SK-N-SH (cell line): Measurements from ENCODE around the gene DNAJA3.

Source experiments
- EZH2phosphoT487 ChIP-seq: fragments of 200-600 bp; sonication (generic); IDR thresholded peaks from 2 replicates; pipeline ENCODE4 v1.6.1; 2017; ENCODE audit warnings: low read depth, mixed run types, mild to moderate bottlenecking, antibody characterized with exemption, moderate library complexity, borderline replicate concordance
- FOXJ3 ChIP-seq: sonication (generic); formaldehyde crosslinking; IDR thresholded peaks from 2 replicates; pipeline ENCODE4 v1.5.1; 2020; ENCODE audit warnings: mild to moderate bottlenecking, missing genetic modification reagents
- FOXM1 ChIP-seq: IDR thresholded peaks from 2 replicates; pipeline ENCODE4 v1.4.0; 2012; ENCODE audit warnings: low read depth, mild to moderate bottlenecking
- GABPA ChIP-seq: IDR thresholded peaks from 2 replicates; pipeline ENCODE4 v1.4.0; 2012; ENCODE audit warnings: low read depth, mild to moderate bottlenecking
- GATA2 ChIP-seq: sonication (generic); formaldehyde crosslinking; IDR thresholded peaks from 2 replicates; pipeline ENCODE4 v1.5.0; 2020; ENCODE audit warnings: mild to moderate bottlenecking, missing genetic modification reagents
- JUND ChIP-seq: IDR thresholded peaks from 2 replicates; pipeline ENCODE4 v1.4.0; 2012
- MXI1 ChIP-seq: IDR thresholded peaks from 2 replicates; pipeline ENCODE4 v1.6.1; 2012; ENCODE audit warnings: mild to moderate bottlenecking, low read depth, low read length, improper control_type of control experiment
- NFIC ChIP-seq: IDR thresholded peaks from 2 replicates; pipeline ENCODE4 v1.4.0; 2012; ENCODE audit warnings: borderline replicate concordance
- RFX5 ChIP-seq: IDR thresholded peaks from 2 replicates; pipeline ENCODE4 v1.6.1; 2012; ENCODE audit warnings: mild to moderate bottlenecking, improper control_type of control experiment, low read length
- SIN3A ChIP-seq: IDR thresholded peaks from 2 replicates; pipeline ENCODE4 v1.6.1; 2012; ENCODE audit warnings: low read depth, mild to moderate bottlenecking, low read length, moderate library complexity, borderline replicate concordance
- TF ChIP-seq, protein P1 (sequence below): fragments of 200-600 bp; sonication (generic); IDR thresholded peaks from 2 replicates; pipeline ENCODE4 v1.6.1; 2017; ENCODE audit warnings: antibody characterized with exemption, mild to moderate bottlenecking, moderate library complexity
- TF ChIP-seq, protein P2 (sequence below): fragments of 150-350 bp; IDR thresholded peaks from 2 replicates; pipeline ENCODE4 v1.6.1; 2017; ENCODE audit warnings: antibody characterized with exemption, low read length, low read depth, borderline replicate concordance
- TF ChIP-seq, protein P3 (sequence below): fragments of 150-350 bp; IDR thresholded peaks from 2 replicates; pipeline ENCODE4 v1.6.1; 2016; ENCODE audit warnings: mild to moderate bottlenecking, low read depth, low read length
- TF ChIP-seq, protein P4 (sequence below): IDR thresholded peaks from 2 replicates; pipeline ENCODE4 v1.4.0; 2012; ENCODE audit warnings: low read depth

DNA sequence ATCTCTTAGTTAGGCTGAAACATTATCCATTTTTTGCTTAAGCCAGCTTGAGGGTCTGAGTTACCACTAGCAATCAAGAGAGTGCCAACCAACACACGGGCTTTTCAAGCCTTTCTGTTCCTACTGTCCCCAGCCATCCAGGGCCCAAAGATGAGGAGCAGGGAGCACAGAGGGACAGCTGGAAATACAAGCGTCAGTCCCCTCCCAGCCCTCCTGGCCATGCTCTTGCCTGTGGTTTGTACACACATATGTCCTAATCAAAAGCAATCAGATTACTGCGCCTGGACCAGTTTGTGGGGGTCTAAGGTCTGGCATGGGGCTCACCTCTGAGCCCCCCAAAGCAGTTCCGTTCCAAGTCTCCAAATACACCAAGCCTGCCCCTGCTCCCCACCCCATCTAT lies 12.8 kb upstream of the DNAJA3 start:
- TF ChIP-seq EZH2phosphoT487 = no peak
- TF ChIP-seq, protein P1, sequence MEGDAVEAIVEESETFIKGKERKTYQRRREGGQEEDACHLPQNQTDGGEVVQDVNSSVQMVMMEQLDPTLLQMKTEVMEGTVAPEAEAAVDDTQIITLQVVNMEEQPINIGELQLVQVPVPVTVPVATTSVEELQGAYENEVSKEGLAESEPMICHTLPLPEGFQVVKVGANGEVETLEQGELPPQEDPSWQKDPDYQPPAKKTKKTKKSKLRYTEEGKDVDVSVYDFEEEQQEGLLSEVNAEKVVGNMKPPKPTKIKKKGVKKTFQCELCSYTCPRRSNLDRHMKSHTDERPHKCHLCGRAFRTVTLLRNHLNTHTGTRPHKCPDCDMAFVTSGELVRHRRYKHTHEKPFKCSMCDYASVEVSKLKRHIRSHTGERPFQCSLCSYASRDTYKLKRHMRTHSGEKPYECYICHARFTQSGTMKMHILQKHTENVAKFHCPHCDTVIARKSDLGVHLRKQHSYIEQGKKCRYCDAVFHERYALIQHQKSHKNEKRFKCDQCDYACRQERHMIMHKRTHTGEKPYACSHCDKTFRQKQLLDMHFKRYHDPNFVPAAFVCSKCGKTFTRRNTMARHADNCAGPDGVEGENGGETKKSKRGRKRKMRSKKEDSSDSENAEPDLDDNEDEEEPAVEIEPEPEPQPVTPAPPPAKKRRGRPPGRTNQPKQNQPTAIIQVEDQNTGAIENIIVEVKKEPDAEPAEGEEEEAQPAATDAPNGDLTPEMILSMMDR = no peak
- TF ChIP-seq GATA2 (CRISPR knock-in tag) = no peak
- TF ChIP-seq GABPA = no peak
- TF ChIP-seq MXI1 = no peak
- TF ChIP-seq JUND = no peak
- no peak for TF ChIP-seq RFX5
- TF ChIP-seq, protein P2, sequence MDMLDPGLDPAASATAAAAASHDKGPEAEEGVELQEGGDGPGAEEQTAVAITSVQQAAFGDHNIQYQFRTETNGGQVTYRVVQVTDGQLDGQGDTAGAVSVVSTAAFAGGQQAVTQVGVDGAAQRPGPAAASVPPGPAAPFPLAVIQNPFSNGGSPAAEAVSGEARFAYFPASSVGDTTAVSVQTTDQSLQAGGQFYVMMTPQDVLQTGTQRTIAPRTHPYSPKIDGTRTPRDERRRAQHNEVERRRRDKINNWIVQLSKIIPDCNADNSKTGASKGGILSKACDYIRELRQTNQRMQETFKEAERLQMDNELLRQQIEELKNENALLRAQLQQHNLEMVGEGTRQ = no peak
- no peak for TF ChIP-seq FOXJ3 (CRISPR knock-in tag)
- TF ChIP-seq, protein P3, sequence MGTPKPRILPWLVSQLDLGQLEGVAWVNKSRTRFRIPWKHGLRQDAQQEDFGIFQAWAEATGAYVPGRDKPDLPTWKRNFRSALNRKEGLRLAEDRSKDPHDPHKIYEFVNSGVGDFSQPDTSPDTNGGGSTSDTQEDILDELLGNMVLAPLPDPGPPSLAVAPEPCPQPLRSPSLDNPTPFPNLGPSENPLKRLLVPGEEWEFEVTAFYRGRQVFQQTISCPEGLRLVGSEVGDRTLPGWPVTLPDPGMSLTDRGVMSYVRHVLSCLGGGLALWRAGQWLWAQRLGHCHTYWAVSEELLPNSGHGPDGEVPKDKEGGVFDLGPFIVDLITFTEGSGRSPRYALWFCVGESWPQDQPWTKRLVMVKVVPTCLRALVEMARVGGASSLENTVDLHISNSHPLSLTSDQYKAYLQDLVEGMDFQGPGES = no peak
- TF ChIP-seq FOXM1 = no peak
- no peak for TF ChIP-seq SIN3A
- TF ChIP-seq, protein P4, sequence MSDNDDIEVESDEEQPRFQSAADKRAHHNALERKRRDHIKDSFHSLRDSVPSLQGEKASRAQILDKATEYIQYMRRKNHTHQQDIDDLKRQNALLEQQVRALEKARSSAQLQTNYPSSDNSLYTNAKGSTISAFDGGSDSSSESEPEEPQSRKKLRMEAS = no peak
- TF ChIP-seq NFIC = no peak
